ENCODE measurements around the gene BBS12.

- TF ChIP-seq, protein P1, sequence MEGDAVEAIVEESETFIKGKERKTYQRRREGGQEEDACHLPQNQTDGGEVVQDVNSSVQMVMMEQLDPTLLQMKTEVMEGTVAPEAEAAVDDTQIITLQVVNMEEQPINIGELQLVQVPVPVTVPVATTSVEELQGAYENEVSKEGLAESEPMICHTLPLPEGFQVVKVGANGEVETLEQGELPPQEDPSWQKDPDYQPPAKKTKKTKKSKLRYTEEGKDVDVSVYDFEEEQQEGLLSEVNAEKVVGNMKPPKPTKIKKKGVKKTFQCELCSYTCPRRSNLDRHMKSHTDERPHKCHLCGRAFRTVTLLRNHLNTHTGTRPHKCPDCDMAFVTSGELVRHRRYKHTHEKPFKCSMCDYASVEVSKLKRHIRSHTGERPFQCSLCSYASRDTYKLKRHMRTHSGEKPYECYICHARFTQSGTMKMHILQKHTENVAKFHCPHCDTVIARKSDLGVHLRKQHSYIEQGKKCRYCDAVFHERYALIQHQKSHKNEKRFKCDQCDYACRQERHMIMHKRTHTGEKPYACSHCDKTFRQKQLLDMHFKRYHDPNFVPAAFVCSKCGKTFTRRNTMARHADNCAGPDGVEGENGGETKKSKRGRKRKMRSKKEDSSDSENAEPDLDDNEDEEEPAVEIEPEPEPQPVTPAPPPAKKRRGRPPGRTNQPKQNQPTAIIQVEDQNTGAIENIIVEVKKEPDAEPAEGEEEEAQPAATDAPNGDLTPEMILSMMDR (conservative IDR thresholded peaks at IDR 0.05; ENCODE audit: low read length), result no peak
- TF ChIP-seq EZH2phosphoT487 (IDR thresholded peaks at IDR 0.05; ENCODE audit: borderline replicate concordance, low read depth, low read length), result no peak
Observed at GRCh38 chr4:122715221-122715620, 17.3 kb upstream of the BBS12 start.

Measured in OCI-LY7 (cell line).